Measurements from ENCODE around the gene SLC6A13. TPM values are rescaled to one million over a fixed set of nuclear protein-coding genes. Genes with fewer than 3 reads are reported as not detected.

The SLC6A13 gene
- total RNA-seq, 1 donor from 2014 or later, result 0.79 TPM

GRCh38 chr12:295132-295531, 32.5 kb upstream of the SLC6A13 start:
- DNase-seq (ENCODE audit: low read depth) (no peak), FAIRE-seq (no peak)
- H3K4me3 ChIP-seq (ENCODE audit: low read depth, low read length), result no peak overlapping the region
- no peaks in the 10 kb centered on the region for H3K27me3 ChIP-seq (ENCODE audit: control insufficient read depth, insufficient read depth, low read length)
- H3K36me3 ChIP-seq (ENCODE audit: control insufficient read depth, insufficient read depth, low read length), result peaks cover 14% of the 10 kb centered on the region
- no peak for TF ChIP-seq CTCF (IDR thresholded peaks at IDR 0.05; ENCODE audit: insufficient read depth, low read length, severe bottlenecking)

GRCh38 chr12:293199-293598, 30.6 kb upstream of the SLC6A13 start:
- Histone ChIP-seq H3K27me3 (ENCODE audit: control insufficient read depth, insufficient read depth, low read length) (no peaks in the 10 kb centered on the region), H3K36me3 (ENCODE audit: control insufficient read depth, insufficient read depth, low read length) (peaks cover 14% of the 10 kb centered on the region), H3K4me3 (ENCODE audit: low read depth, low read length) (no peak overlapping the region)
- TF ChIP-seq CTCF (IDR thresholded peaks at IDR 0.05; ENCODE audit: insufficient read depth, low read length, severe bottlenecking), result no peak
- DNase-seq (ENCODE audit: low read depth), result no peak
- no peak for FAIRE-seq

GRCh38 chr12:292186-292585, 29.6 kb upstream of the SLC6A13 start:
- peaks cover 14% of the 10 kb centered on the region for H3K36me3 ChIP-seq (ENCODE audit: control insufficient read depth, insufficient read depth, low read length)
- TF ChIP-seq CTCF (IDR thresholded peaks at IDR 0.05; ENCODE audit: insufficient read depth, low read length, severe bottlenecking), result no peak
- no peak overlapping the region for H3K4me3 ChIP-seq (ENCODE audit: low read depth, low read length)
- no peak for FAIRE-seq
- DNase-seq (ENCODE audit: low read depth), result peak; percentile 34
- H3K27me3 ChIP-seq (ENCODE audit: control insufficient read depth, insufficient read depth, low read length), result no peaks in the 10 kb centered on the region

GRCh38 chr12:291153-291723, 28.6 kb upstream of the SLC6A13 start:
- TF ChIP-seq CTCF (IDR thresholded peaks at IDR 0.05; ENCODE audit: insufficient read depth, low read length, severe bottlenecking), result no peak
- DNase-seq (ENCODE audit: low read depth) (no peak), FAIRE-seq (no peak)
- no peaks in the 10 kb centered on the region for H3K27me3 ChIP-seq (ENCODE audit: control insufficient read depth, insufficient read depth, low read length)
- H3K4me3 ChIP-seq (ENCODE audit: low read depth, low read length), result no peak overlapping the region
- peaks cover 16% of the 10 kb centered on the region for H3K36me3 ChIP-seq (ENCODE audit: control insufficient read depth, insufficient read depth, low read length)

GRCh38 chr12:288687-289086, 26.1 kb upstream of the SLC6A13 start:
- H3K36me3 ChIP-seq (ENCODE audit: control insufficient read depth, insufficient read depth, low read length), result peaks cover 11% of the 10 kb centered on the region
- DNase-seq (ENCODE audit: low read depth) (peak; percentile 77), FAIRE-seq (no peak)
- TF ChIP-seq CTCF (IDR thresholded peaks at IDR 0.05; ENCODE audit: insufficient read depth, low read length, severe bottlenecking), result no peak
- H3K27me3 ChIP-seq (ENCODE audit: control insufficient read depth, insufficient read depth, low read length), result no peaks in the 10 kb centered on the region
- H3K4me3 ChIP-seq (ENCODE audit: low read depth, low read length), result no peak overlapping the region

Measured in bronchial epithelial cell (primary cell).